MCF 10A (cell line): ENCODE data around the gene PHF21A. TPM values are rescaled to one million over a fixed set of nuclear protein-coding genes. Genes with fewer than 3 reads are reported as not detected.
"Not testable (repeated sequence)": the region's sequence is repeated elsewhere in the genome, so short reads cannot be mapped to it uniquely, and the experiment has no call there.

Experiments used
- BruUV-seq: library from RNA; stranded (reverse); fragments of 400-500 nt; replicated peaks from 2 replicates; lab custom pipeline; 2021; lab: Mats Ljungman, UMichigan
- CTCF ChIA-PET: fragments of 300-600 bp; sonication (Branson Sonifier 250); formaldehyde crosslinking; extraction: SDS; loops from one replicate; lab custom pipeline; 2021; ENCODE audit warnings: antibody characterized with exemption, inconsistent platforms; lab: Yijun Ruan, JAX
- POLR2A ChIA-PET: fragments of 300-600, 350-650 bp; sonication (Branson Sonifier 250); formaldehyde crosslinking; extraction: SDS; loops from one replicate; lab custom pipeline; 2020; ENCODE audit warnings: antibody characterized with exemption, inconsistent platforms; lab: Yijun Ruan, JAX
- DNase-seq: peaks from one replicate; pipeline ENCODE4 v3.0.0-alpha.2; 2018; ENCODE audit not compliant: unreplicated experiment
- H3K27ac Mint-ChIP-seq: one replicate; pipeline ENCODE4 v1.8.0; 2022; ENCODE audit warnings: mild to moderate bottlenecking, low read depth, mixed read lengths; ENCODE audit not compliant: unreplicated experiment
- H3K27me3 Mint-ChIP-seq: one replicate; pipeline ENCODE4 v1.8.0; 2022; ENCODE audit warnings: mixed read lengths; ENCODE audit not compliant: insufficient read depth, unreplicated experiment
- H3K36me3 Mint-ChIP-seq: one replicate; pipeline ENCODE4 v1.8.0; 2022; ENCODE audit warnings: mild to moderate bottlenecking, moderate library complexity, mixed read lengths; ENCODE audit not compliant: insufficient read depth, unreplicated experiment
- H3K4me1 Mint-ChIP-seq: one replicate; pipeline ENCODE4 v1.8.0; 2022; ENCODE audit warnings: mixed read lengths; ENCODE audit not compliant: insufficient read depth, unreplicated experiment
- H3K4me3 Mint-ChIP-seq: one replicate; pipeline ENCODE4 v1.8.0; 2022; ENCODE audit warnings: mild to moderate bottlenecking, moderate library complexity, mixed read lengths; ENCODE audit not compliant: unreplicated experiment
- H3K9me3 Mint-ChIP-seq: one replicate; pipeline ENCODE4 v1.8.0; 2022; ENCODE audit warnings: mixed read lengths; ENCODE audit not compliant: unreplicated experiment
- CTCF ChIP-seq: fragments of 200-600 bp; IDR thresholded peaks from one replicate; pipeline ENCODE4 v1.8.0; 2022; ENCODE audit warnings: antibody characterized with exemption, mild to moderate bottlenecking; ENCODE audit not compliant: unreplicated experiment
- intact Hi-C: fragments of 100-400 bp; cut with micrococcal nuclease; formaldehyde crosslinking; loops from 2 replicates; pipeline ENCODE4 v1.14.1; 2022
- total RNA-seq: library from RNA; stranded (reverse); gene quantifications from 2 replicates; pipeline ENCODE4 v1.2.3, GENCODE V29; 2022

The PHF21A gene
- total RNA-seq, 1 experiment from 2014 or later = 37.6 TPM

GRCh38 chr11:45983471-45983845, 137.8 kb downstream of the PHF21A start:
- no peak overlapping the region for H3K27ac Mint-ChIP-seq
- BruUV-seq = no TSS peak
- CTCF ChIA-PET = interaction anchor here (0.5 to 6.1 kb wide), 6 partner anchors 11 to 133 kb away, joined by 3 to 64 read pairs (median 4); no protein-coding TSS in a partner anchor

GRCh38 chr11:45982656-45983470, 138.4 kb downstream of the PHF21A start:
- Mint-ChIP-seq H3K27ac (no peak overlapping the region), H3K27me3 (no peaks in the 10 kb centered on the region), H3K36me3 (peaks cover 32% of the 10 kb centered on the region), H3K4me1 (peaks cover 16% of the 10 kb centered on the region), H3K4me3 (no peak overlapping the region), H3K9me3 (no peaks in the 10 kb centered on the region)
- peak; percentile 83 for DNase-seq
- POLR2A ChIA-PET = interaction anchor here (0.6 to 1.1 kb wide), 7 partner anchors 8 to 1742 kb away, joined by 3 to 8 read pairs (median 3); no protein-coding TSS in a partner anchor
- no peak for TF ChIP-seq CTCF
- intact Hi-C loops = no loop called here
- CTCF ChIA-PET = interaction anchor here (0.5 to 6.1 kb wide), 7 partner anchors 12 to 361 kb away, joined by 3 to 64 read pairs (median 3); no protein-coding TSS in a partner anchor
- no TSS peak for BruUV-seq

More at GRCh38 chr11:45983471-45983845, 137.8 kb downstream of the PHF21A start:
- intact Hi-C loops = no loop called here
- peaks cover 16% of the 10 kb centered on the region for H3K4me1 Mint-ChIP-seq
- no peak for TF ChIP-seq CTCF
- H3K4me3 Mint-ChIP-seq = no peak overlapping the region
- no peak for DNase-seq
- no peaks in the 10 kb centered on the region for H3K9me3 Mint-ChIP-seq
- no peaks in the 10 kb centered on the region for H3K27me3 Mint-ChIP-seq
- peaks cover 26% of the 10 kb centered on the region for H3K36me3 Mint-ChIP-seq
- POLR2A ChIA-PET = interaction anchor here (0.7 to 1.1 kb wide), 4 partner anchors 12 to 178 kb away, joined by 3 to 4 read pairs (median 4); no protein-coding TSS in a partner anchor

- H3K27ac Mint-ChIP-seq, H3K4me3 Mint-ChIP-seq, POLR2A ChIA-PET, intact Hi-C loops, H3K9me3 Mint-ChIP-seq, BruUV-seq, H3K27me3 Mint-ChIP-seq: not testable (repeated sequence)
- CTCF ChIA-PET = interaction anchor here (0.6 to 6.1 kb wide), 3 partner anchors 17 to 452 kb away, joined by 3 to 64 read pairs (median 7); no protein-coding TSS in a partner anchor
- DNase-seq = peak; percentile 21
- H3K36me3 Mint-ChIP-seq = peaks cover 41% of the 10 kb centered on the region
- peaks cover 16% of the 10 kb centered on the region for H3K4me1 Mint-ChIP-seq
Observed at GRCh38 chr11:45981826-45982225, 139.4 kb downstream of the PHF21A start.

- H3K4me3 Mint-ChIP-seq = no peak overlapping the region
- intact Hi-C loops = no loop called here
- POLR2A ChIA-PET = interaction anchor here (0.7 kb wide), 1 partner anchor 615 kb away, joined by 3 read pairs; no protein-coding TSS in a partner anchor
- no peak overlapping the region for H3K27ac Mint-ChIP-seq
- CTCF ChIA-PET = interaction anchor here (0.6 to 1.0 kb wide), 2 partner anchors 9 to 45 kb away, joined by 3 to 4 read pairs; no protein-coding TSS in a partner anchor
- H3K9me3 Mint-ChIP-seq = no peaks in the 10 kb centered on the region
- no peak for TF ChIP-seq CTCF
- BruUV-seq = no TSS peak
- no peak for DNase-seq
- peaks cover 57% of the 10 kb centered on the region for H3K36me3 Mint-ChIP-seq
- H3K4me1 Mint-ChIP-seq = no peaks in the 10 kb centered on the region
- no peaks in the 10 kb centered on the region for H3K27me3 Mint-ChIP-seq
Observed at GRCh38 chr11:45974806-45975205, 146.4 kb downstream of the PHF21A start.
